K562 (cell line): ENCODE results near the gene SPINT1. TPM values are rescaled to one million over a fixed set of nuclear protein-coding genes. Genes with fewer than 3 reads are reported as not detected.

Source experiments
- ASH1L ChIP-seq: fragments of 450-650 bp; IDR thresholded peaks from 2 replicates; pipeline ENCODE4 v1.6.1; 2018; ENCODE audit warnings: borderline replicate concordance, mild to moderate bottlenecking, low read depth; ENCODE audit not compliant: partially characterized antibody
- E2F6 ChIP-seq, 2 experiments: IDR thresholded peaks; 2 replicates each; pipeline ENCODE4 v1.6.1; 2011; ENCODE audit warnings: borderline replicate concordance in 1 of 2, control low read depth in 1 of 2, low read depth in 1 of 2, low read length in 1 of 2, mild to moderate bottlenecking in 1 of 2, mixed read lengths in 1 of 2, moderate library complexity in 1 of 2; ENCODE audit not compliant: insufficient read depth in 1 of 2, insufficient read length in 1 of 2, poor library complexity in 1 of 2, severe bottlenecking in 1 of 2; ENCODE audit errors: extremely low read depth in 1 of 2
- ETV6 ChIP-seq, 3 experiments: fragments of 150-350 bp in 1 of 3; sonication (generic) in 1 of 3; formaldehyde crosslinking in 1 of 3; IDR thresholded peaks; 2 replicates each; pipeline versions ENCODE4 v1.6.1 to v1.8.0; 2014 to 2022; ENCODE audit warnings: borderline replicate concordance in 2 of 3, low read depth in 2 of 3, antibody characterized with exemption in 1 of 3, low read length in 1 of 3, mild to moderate bottlenecking in 1 of 3, missing genetic modification reagents in 1 of 3
- HMBOX1 ChIP-seq: sonication (generic); IDR thresholded peaks from 2 replicates; pipeline ENCODE4 v1.6.1; 2016
- MTA2 ChIP-seq: fragments of 450-650 bp; IDR thresholded peaks from 2 replicates; pipeline ENCODE4 v1.6.1; 2016; ENCODE audit warnings: low read depth
- MXD1 ChIP-seq: fragments of 250-450 bp; sonication (Bioruptor Pico); IDR thresholded peaks from 2 replicates; pipeline ENCODE4 v1.8.0; 2021; ENCODE audit warnings: borderline replicate concordance, mild to moderate bottlenecking, moderate library complexity; ENCODE audit not compliant: poor library complexity, severe bottlenecking
- NCOA1 ChIP-seq: fragments of 450-650 bp; IDR thresholded peaks from 2 replicates; pipeline ENCODE4 v1.6.1; 2016; ENCODE audit warnings: low read depth
- NONO ChIP-seq, 2 experiments: fragments of 200-400 bp in 1 of 2; fragments of 450-650 bp in 1 of 2; formaldehyde crosslinking in 1 of 2; IDR thresholded peaks; 2 replicates each; pipeline ENCODE4 v1.6.1; 2017; ENCODE audit warnings: low read depth in 2 of 2, mild to moderate bottlenecking in 2 of 2, moderate library complexity in 2 of 2, low read length in 1 of 2
- PCBP2 ChIP-seq: fragments of 200-400 bp; formaldehyde crosslinking; IDR thresholded peaks from 2 replicates; pipeline ENCODE4 v1.6.1; 2018; ENCODE audit warnings: low read length, low read depth, mild to moderate bottlenecking, moderate library complexity; ENCODE audit not compliant: poor library complexity, severe bottlenecking
- POLR2B ChIP-seq: fragments of 450-650 bp; IDR thresholded peaks from 2 replicates; pipeline ENCODE4 v1.6.1; 2018; ENCODE audit warnings: low read depth; ENCODE audit not compliant: partially characterized antibody
- SMARCA5 ChIP-seq: fragments of 450-650 bp; IDR thresholded peaks from 2 replicates; pipeline ENCODE4 v1.6.1; 2016
- STAT5A ChIP-seq: IDR thresholded peaks from 2 replicates; pipeline ENCODE4 v1.6.1; 2012; ENCODE audit warnings: low read length, inconsistent platforms, borderline replicate concordance
- ZNF217 ChIP-seq: sonication (generic); formaldehyde crosslinking; IDR thresholded peaks from 2 replicates; pipeline ENCODE4 v1.8.0; 2022; ENCODE audit warnings: mild to moderate bottlenecking, missing genetic modification reagents
- ZNF224 ChIP-seq: sonication (generic); formaldehyde crosslinking; IDR thresholded peaks from 2 replicates; pipeline ENCODE4 v1.8.0; 2022; ENCODE audit warnings: mild to moderate bottlenecking, missing genetic modification reagents
- ZNF444 ChIP-seq: fragments of 250-450 bp; sonication (Bioruptor Pico); IDR thresholded peaks from 2 replicates; pipeline ENCODE4 v1.4.0; 2020; ENCODE audit warnings: mild to moderate bottlenecking, moderate library complexity
- polyA plus RNA-seq, 8 experiments: library from polyadenylated mRNA; depleted of rRNA in 4 of 8; stranded (reverse) in 5 of 8; unstranded in 3 of 8; fragments of >200 nt; fragmentation: Nextera tagmentation in 2 of 8; fragmentation: Illumina TruSeq in 1 of 8; extraction: Ambion mirVana in 2 of 8; extraction: Trizol in 1 of 8; gene quantifications; 2 replicates each; pipeline versions ENCODE4 v1.2.1 to v1.2.3, GENCODE V29; 2011 to 2014; ENCODE audit warnings: inconsistent platforms in 1 of 8, missing spikeins in 1 of 8
- total RNA-seq, 7 experiments: library from RNA; depleted of rRNA in 6 of 7; stranded (reverse); fragments of >200 nt in 6 of 7; fragmentation: Illumina TruSeq in 2 of 7; extraction: Trizol in 2 of 7; gene quantifications; 2 replicates each; pipeline versions ENCODE4 v1.2.1 to v1.2.3, GENCODE V29; 2011 to 2021; ENCODE audit warnings: low replicate concordance in 1 of 7
- TF ChIP-seq, protein P1 (sequence below): sonication (generic); formaldehyde crosslinking; IDR thresholded peaks from 2 replicates; pipeline ENCODE4 v1.8.1; 2023; ENCODE audit warnings: missing genetic modification reagents, mild to moderate bottlenecking, borderline replicate concordance
- TF ChIP-seq, protein P2 (sequence below): sonication (generic); formaldehyde crosslinking; IDR thresholded peaks from 2 replicates; pipeline ENCODE4 v1.8.0; 2022; ENCODE audit warnings: mild to moderate bottlenecking, missing genetic modification reagents

SPINT1 gene
- total and polyA plus RNA-seq, 9 of the 15 experiments (the other 6 are each of a cell fraction or from before 2014, with no cell fraction given), result 0.78 to 4.5 (median 1.5) TPM

- TF ChIP-seq, protein P1, sequence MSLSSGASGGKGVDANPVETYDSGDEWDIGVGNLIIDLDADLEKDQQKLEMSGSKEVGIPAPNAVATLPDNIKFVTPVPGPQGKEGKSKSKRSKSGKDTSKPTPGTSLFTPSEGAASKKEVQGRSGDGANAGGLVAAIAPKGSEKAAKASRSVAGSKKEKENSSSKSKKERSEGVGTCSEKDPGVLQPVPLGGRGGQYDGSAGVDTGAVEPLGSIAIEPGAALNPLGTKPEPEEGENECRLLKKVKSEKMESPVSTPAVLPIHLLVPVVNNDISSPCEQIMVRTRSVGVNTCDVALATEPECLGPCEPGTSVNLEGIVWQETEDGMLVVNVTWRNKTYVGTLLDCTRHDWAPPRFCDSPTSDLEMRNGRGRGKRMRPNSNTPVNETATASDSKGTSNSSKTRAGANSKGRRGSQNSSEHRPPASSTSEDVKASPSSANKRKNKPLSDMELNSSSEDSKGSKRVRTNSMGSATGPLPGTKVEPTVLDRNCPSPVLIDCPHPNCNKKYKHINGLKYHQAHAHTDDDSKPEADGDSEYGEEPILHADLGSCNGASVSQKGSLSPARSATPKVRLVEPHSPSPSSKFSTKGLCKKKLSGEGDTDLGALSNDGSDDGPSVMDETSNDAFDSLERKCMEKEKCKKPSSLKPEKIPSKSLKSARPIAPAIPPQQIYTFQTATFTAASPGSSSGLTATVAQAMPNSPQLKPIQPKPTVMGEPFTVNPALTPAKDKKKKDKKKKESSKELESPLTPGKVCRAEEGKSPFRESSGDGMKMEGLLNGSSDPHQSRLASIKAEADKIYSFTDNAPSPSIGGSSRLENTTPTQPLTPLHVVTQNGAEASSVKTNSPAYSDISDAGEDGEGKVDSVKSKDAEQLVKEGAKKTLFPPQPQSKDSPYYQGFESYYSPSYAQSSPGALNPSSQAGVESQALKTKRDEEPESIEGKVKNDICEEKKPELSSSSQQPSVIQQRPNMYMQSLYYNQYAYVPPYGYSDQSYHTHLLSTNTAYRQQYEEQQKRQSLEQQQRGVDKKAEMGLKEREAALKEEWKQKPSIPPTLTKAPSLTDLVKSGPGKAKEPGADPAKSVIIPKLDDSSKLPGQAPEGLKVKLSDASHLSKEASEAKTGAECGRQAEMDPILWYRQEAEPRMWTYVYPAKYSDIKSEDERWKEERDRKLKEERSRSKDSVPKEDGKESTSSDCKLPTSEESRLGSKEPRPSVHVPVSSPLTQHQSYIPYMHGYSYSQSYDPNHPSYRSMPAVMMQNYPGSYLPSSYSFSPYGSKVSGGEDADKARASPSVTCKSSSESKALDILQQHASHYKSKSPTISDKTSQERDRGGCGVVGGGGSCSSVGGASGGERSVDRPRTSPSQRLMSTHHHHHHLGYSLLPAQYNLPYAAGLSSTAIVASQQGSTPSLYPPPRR (CRISPR knock-in tag), result no peak
- TF ChIP-seq MTA2, result peak; percentile 66
- no peak for TF ChIP-seq ZNF224
- TF ChIP-seq ZNF444 (CRISPR knock-in tag), result no peak
- TF ChIP-seq HMBOX1, result no peak
- TF ChIP-seq STAT5A, result no peak
- TF ChIP-seq, protein P2, sequence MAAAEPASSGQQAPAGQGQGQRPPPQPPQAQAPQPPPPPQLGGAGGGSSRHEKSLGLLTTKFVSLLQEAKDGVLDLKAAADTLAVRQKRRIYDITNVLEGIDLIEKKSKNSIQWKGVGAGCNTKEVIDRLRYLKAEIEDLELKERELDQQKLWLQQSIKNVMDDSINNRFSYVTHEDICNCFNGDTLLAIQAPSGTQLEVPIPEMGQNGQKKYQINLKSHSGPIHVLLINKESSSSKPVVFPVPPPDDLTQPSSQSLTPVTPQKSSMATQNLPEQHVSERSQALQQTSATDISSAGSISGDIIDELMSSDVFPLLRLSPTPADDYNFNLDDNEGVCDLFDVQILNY (CRISPR knock-in tag), result no peak
- no peak for TF ChIP-seq MXD1 (CRISPR knock-in tag)
- no peak for TF ChIP-seq SMARCA5
- TF ChIP-seq PCBP2, result no peak
- no peak for TF ChIP-seq NONO (IDR thresholded peaks at IDR 0.05; ENCODE audit: low read depth in 2 of 2, low read length in 1 of 2)
- no peak for TF ChIP-seq POLR2B
- no peak for TF ChIP-seq ETV6 (IDR thresholded peaks at IDR 0.05; ENCODE audit: borderline replicate concordance in 1 of 2, low read depth in 2 of 2, low read length in 1 of 2)
- no peak for TF ChIP-seq ETV6 (CRISPR knock-in tag; IDR thresholded peaks at IDR 0.05; ENCODE audit: borderline replicate concordance)
- TF ChIP-seq ASH1L, result no peak
- TF ChIP-seq E2F6 (IDR thresholded peaks at IDR 0.05; ENCODE audit: borderline replicate concordance in 1 of 2, extremely low read depth in 1 of 2, insufficient read depth in 1 of 2, insufficient read length in 1 of 2, low read depth in 1 of 2, low read length in 1 of 2, poor library complexity in 1 of 2, severe bottlenecking in 1 of 2), result no peak
- TF ChIP-seq ZNF217 (CRISPR knock-in tag), result no peak
- no peak for TF ChIP-seq NCOA1
Observed at GRCh38 chr15:40830884-40831283, 13.0 kb upstream of the SPINT1 start (continued).
